Epidermal melanocyte (primary cell): ENCODE data around the gene TSTD1.
"Not testable (repeated sequence)": the region's sequence is repeated elsewhere in the genome, so short reads cannot be mapped to it uniquely, and the experiment has no call there.

Experiments used
- DNase-seq: peaks from one replicate; pipeline ENCODE4 v3.0.0; 2011; ENCODE audit warnings: low spot score; ENCODE audit not compliant: insufficient read length

TSTD1 gene

DNA sequence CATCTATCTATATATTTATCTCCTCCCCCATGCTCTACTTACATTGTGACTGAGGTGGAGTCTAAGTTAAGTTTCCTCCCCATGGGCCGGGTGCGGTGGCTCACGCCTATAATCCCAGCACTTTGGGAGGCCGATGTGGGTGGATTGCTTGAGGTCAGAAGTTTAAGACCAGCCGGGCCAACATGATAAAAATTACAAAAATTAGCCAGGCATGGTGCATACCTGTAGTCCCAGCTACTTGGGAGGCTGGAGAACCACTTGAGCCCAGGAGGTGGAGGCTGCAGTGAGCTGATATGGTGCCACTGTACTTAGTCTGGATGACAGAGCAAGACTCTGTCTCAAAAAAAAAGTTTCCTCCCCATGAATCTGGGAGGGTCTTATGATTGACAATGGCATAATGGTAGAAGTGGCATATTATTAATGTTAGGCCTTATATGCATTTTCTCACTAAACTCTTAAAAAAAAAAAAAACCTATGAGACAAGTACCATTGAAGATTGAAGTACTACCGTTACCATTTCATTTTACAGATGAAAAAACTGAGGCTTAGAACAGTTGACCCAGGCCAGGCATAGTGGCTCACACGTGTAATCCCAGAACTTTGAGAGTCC, 29.1 kb downstream of the TSTD1 start:
- no peak for DNase-seq

DNA sequence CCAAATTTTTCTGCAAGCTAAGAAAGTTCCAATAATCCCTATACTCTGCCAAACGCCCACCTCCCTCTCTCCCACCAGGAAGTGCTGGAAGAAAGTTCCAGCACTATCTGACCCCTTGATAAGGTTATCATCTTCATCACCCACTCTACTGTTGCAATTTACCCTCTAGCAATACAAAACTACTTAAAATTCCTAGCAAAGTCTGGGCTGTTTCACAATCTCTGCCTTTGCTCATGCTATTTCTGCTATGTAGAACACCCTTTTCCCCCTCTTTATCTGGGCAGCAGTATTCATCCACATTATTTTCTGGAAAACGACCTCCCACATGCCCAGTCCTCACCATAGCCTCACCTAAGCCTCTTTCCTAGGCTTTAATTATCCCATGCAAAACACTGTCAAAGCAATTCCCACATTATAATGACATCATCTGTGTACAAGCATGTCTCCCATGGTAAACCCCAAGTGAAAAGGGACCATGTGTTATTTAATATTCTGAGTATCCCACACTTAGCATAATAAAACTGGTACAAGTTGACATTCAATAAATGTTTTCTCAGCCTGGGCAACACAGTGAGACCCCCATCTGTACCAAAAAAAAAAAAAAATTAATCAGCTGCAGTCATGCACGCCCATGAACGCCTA, 29.8 kb downstream of the TSTD1 start:
- DNase-seq = no peak

DNA sequence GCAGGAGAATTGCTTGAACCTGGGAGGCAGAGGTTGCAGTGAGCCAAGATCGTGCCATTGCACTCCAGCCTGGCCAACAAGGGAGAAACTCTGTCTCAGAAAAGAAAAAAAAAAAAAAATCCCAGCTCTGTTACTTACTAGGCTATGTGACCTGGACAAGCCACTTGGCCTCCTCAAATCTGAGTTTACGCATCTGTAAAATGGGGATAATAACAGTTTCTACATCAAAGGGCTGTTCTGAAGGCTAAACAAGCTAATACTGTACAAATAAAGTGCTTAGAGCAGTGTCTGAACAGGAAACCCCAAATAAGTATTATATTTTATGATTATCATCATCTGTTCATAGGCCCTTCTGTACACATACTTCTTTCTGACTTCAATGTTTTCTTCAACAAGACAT, 31.4 kb downstream of the TSTD1 start:
- no peak for DNase-seq

DNA sequence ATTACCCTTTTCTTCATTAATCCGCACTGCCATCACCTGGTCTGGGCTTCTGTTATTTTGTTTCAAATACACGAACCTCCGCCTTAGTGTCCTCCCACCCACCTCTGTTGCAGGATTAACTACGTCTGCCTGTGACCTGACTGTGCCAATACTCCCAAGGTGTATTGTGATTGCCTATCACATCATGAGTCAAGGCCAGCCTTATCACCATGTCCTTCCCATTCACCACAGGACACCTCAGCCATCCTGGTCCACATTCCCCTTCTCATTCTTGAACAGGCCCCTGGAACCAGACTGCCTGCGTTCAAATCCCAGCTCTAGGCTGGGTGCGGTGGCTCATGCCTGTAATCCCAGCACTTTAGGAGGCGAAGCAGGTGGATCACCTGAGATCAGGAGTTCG, 32.2 kb downstream of the TSTD1 start:
- DNase-seq = no peak

DNA sequence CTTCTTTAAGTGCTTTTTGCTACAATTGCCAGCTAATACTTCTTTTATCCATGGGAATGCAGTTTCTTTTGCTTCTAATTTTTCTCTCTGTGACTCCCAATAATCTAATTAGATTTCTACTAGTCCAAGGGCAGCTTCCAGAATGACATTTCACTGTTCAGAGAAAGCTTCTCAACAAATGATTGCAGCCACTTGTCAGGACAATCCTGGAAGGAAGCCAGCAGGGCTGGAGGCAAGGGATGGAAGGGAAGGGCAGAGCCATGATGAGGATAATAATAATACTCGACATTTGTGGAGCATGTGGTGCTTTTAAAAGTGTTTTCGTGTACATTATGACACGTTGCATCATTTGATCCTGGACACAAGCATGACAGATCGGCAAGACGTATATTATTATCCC, 37.2 kb downstream of the TSTD1 start:
- no peak for DNase-seq

DNA sequence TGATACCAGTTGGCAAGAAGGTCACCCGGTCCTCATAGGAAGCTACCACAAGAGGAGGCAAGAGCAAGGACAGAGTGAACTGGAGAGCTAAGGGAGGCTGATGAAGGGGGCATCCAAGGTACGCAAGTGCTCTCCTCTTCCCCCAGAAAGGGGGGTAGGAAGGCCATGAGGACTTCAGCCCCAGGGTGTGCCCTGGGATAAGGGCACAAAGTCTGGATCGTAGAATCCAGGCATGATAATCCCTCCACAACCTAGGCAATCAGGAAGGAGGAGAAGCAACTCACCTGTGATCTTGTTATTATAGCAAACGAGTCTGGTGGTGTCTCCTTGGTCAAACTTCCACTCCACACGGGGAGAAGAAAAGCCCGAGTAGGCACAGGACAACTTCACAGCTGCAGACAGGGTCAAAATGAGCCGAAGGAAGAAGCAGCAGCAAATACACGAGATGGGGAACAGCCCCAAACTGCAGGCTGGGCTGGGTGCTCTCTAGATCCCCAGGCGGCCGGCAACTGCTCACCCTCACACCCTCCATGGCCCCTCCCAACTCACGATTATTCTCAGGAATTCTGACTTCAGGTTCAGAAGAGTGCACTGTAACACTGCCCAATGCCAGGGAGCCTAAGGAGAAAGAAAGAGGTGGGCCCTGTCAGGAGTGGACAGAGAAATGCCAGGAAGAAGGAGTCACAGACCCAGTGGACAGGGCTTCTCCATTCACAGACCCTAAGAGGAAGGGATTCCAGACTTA, 37.9 kb downstream of the TSTD1 start:
- no peak for DNase-seq

DNA sequence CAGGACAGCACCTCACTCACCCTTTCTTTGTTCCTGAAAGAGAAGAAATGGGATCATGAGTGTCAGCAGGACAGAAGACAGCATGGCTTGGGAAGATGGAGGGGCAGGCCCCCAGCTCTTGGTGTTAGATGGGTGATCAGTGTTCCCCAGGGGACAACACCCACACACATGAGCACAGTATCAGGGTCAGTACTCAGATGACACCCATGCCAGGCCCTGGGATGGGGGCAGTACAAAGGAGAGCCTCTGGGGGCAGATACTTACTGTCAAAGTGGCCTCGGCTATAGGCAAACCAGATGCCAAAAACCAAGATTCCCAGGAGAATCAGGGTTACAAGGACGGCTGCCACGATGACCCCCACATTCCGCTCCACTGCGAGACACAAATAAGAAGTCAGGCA, 39.4 kb downstream of the TSTD1 start:
- DNase-seq = no peak

DNA sequence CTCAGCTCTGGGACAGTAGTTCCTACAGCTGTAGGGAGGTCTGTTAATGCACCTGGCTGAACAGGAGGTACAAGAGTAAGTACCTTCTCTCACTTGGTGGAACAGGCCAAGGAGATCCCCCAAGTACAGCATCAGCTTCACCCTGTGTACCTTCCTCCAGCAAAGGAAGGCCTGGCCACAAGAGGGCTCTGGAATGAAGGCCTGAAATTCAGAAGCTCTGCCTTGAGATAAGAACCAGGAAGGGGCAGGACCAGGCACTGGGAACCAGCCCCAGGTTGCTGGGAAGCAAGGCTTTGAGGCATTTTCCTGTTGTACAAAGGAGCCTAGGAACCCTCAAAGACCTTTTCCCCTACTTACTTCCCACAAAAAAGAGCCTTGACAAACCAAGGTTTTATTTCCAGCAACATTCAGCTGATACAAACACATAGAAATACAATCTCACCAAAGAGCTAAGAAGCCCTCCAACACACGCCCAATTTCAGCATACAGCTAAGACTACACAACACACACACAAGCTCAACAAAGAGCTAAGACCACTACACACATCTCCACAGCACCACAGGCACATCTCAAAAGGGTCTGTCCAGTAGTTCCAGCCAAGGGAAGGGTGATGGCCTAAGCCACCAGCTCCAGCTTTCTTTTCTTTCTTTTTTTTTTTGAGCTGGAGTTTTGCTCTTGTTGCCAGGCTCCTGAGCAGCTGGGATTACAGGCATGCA, 41.3 kb downstream of the TSTD1 start:
- DNase-seq = peak; percentile 62

DNA sequence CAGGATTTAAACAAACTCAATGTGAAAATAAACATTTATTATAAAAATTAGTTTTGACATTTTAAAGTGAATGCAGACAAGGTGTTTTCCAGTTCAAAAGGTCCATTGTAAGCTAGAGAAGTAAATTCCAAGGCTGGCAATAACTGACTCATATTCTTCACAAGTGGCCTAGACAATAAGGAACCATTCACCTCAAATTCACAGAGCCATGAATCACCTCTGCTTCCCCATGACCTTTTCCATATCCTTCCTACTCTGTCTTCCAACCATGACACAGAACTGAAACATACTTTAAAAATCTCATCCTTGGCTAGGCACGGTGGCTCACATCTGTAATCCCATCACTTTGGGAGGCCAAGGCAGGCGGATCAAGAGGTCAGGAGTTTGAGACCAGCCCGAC, 42.6 kb downstream of the TSTD1 start:
- no peak for DNase-seq

DNA sequence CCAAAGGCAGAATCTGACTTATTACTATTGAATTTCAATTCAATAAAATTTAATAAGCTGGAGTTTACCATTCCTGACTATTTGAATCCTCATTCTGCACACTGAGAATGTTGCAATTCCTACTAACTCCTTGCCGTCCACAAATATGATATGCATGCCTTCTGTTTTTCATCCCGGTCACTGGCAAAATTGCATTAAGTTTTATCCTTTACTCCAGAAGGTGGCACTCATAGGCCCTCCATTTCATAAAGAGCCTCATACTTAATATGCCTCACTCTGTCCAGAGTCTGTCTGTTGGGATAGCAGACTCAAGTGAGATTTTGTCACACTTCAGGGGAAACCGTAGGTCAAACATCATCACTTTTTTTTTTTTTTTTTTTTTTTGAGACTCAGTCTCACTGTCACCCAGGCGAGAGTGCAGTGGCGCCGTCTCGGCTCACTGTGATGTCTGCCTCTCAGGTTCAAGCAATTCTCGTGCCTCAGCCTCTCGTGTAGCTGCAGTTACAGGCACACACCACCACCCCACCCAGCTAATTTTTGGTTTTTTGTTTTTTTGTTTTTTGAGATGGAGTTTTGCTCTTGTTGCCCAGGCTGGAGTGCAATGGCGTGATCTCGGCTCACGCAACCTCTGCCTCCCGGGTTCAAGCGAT, 45.1 kb downstream of the TSTD1 start:
- no peak for DNase-seq

DNA sequence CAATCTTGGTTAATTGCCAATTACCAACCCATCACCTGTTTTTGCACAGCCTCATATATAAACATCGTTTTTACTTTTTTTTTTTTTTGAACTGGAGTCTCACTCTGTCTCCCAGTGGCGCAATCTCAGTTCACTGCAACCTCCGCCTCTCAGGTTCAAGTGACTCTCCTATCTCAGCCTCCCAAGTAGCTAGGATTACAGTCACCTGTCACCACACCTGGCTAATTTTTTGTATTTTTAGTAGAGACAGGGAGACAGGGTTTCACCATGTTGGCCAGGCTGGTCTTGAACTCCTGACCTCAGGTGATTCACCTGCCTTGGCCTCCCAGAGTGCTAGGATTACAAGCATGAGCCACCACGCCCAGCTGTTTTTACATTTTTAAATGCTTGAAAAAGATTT, 46.7 kb downstream of the TSTD1 start:
- not testable (repeated sequence) for DNase-seq
